GM18858 (cell line): Measurements from ENCODE around the gene PRPF6.

ENCODE experiments used
- ATAC-seq: cut with Tn5 transposase; IDR thresholded peaks from one replicate; pipeline ENCODE4 v1.9.1; 2021; ENCODE audit not compliant: unreplicated experiment

The PRPF6 gene

DNA sequence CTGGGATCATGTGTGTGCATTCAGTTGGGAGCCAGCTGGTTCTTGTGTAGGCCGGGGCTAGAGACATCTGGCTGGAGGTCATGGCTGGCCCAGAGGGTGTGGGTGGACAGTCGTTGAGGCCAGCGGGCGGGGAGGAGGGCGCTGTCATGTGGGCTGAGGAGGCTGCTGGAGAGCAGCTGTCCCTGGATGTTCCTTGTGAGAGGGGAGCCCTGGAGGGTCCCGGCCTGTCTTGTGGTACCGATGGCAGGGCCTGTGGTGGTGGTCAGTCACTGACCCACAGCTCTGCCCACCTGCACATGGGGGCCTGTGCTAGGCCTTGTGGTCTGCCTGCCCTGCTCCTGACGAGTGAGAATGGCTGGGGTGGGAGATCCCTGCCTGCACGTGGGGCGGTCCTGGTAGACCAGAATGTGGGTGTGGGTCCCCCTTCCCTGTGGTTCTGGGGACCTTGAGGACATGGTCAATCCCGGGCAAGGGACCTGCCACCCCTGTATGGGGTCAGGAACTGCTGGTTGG is 53.1 kb downstream of the PRPF6 start:
- ATAC-seq, result no peak

DNA sequence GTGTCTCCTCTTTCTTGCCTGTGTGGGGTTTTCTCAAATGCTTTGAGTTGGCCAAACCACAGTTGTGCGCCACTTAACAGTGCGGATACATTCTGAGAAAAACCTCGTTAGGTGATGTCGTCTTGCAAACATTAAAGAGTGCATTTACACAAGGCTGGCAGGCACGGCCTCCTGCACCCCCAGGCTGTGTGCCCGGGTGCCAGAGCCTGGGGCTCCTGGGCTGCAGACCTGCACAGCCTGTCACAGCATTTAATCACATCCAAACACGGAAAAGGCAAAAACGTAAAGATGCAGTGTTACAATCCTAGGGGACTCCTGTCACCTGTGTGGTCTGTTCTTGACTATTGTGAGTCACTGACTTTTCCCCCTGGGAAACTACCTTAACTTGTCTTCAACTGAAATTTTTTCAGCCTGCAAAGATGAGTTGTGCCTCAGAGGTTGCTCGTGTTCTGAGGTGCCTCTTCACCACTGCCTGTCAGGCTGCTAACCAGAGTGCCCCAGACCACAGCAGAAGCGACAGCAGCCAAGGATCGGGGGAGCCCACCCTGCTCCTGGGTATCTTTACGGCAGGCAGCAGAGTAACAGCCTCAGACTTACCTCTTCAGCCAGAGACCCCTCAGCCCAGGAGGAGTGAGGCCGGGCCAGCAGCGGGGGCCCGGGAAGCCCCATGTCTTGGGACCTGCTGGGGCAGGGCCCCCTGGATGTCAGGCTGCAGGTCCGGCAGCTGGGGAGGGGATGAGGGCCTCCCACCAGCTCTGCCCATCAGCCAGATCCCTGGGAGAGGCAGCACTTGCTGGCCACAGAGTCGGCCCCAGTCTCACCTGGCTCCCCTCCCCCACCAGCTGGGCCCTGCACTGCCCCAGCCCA is 54.4 kb downstream of the PRPF6 start:
- no peak for ATAC-seq

DNA sequence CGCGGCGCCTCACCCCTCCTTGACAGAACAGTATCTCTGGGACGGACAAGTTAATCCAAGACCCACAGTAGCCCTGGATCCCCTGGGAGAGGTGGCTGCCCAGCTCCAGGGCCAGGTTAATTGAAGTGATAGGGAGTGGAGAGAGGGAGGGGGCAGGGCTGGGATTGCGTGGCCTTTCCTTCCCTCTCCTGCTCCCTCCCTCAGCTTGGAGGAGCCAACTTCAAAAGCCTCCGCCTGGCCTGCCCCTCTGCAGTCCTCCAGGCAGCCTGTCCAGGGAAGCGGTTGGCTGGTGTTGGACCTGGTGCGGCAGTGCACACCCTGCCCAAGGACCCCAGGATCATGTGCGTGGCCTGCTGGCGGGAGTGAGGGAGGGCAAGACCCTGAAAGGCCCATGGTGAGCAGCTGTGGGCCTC is 55.0 kb downstream of the PRPF6 start, which contains the start of gene C20orf204:
C20orf204 (plus strand) TSS at position 250 of the 413 bp plus-strand sequence; CDS start at position 392, 142 bp downstream.
- ATAC-seq, result no peak

DNA sequence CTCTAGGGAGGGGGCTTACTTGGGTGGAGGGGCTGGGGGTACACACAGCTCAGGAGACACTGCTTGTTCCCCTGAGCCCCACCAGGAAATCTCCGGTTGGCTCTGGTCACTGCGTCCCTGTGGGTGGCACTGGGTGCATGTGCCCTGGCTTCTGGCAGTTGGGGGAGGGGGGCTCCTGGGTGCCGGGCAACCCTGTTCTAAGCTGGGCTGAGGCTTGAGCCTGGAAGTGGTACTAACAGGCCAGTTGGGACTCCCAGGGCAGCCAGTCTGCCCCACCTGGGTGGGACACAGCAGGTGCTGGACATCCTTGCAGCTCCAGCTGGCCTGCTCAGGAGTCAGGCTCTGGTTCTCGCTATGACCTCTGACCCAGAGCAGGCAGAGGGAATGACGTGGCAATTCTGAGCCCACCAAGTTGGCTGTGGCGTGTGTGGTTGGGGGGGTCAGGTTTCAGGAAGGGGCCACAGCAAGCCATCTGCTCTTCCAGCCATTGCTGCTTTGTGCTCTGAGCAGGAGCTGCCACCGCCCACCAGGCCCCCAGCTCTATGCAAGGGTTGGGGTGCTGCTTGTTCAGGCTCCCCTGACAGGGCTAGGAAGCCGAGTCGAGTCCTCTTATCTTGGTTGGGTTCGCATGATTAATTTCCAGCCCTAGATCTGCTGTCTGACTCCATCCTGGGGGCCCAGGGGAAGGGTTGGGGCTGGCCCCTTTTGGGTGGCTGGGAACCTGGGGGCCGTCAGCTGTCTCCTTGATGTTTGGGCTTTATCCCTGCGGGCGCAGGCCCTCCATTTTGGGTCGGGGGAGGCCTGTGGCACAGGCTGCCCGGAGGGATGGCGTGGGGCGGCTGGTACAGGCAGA is 55.6 kb downstream of the PRPF6 start:
- no peak for ATAC-seq

DNA sequence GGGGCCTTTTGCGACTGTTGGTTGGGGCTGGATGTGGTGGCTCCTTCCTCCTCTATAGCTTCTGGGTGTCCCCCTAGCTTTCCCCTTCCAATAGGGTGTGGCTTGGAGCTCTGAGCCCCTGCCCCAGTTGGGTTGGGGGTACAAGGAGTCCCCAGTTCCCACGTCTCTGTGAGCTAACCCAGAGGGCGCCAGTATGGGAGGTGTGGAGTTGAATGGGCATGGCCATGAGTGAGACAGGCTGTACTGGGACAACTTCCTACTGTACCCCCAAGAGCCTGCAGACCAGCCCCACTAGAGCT is 56.2 kb downstream of the PRPF6 start:
- ATAC-seq, result no peak

DNA sequence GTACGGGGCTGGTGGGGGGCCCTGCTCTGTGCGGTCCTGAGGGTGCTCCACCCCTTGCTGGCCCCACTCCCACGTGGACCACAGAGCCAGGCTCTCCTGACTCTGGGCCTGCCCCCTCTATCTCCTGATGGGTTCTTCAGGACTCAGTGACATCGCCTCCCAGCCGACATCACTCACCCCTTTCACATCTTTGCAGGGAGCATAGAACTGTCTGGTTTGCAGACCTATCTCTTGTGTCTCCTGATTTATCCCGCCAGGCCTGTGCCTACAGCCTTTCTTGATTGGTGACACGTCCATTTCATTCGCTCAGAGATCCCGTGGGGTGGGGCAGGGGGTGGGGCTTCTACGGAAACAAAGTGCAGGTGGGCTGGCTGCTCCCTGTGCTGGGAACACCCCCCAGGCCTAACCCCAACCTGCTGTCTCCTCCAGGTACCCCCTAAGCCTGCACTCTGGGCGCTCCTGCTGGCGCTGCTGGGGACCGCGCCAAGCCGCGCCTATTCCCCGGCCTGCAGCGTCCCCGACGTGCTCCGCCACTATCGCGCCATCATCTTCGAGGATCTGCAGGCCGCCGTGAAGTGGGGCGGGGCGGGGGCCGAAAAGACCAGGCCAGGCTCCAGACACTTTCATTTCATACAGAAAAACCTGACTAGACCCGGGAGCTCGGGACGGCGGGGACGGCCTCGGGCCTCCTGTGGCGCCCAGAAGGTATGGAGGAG is 56.7 kb downstream of the PRPF6 start:
- no peak for ATAC-seq

DNA sequence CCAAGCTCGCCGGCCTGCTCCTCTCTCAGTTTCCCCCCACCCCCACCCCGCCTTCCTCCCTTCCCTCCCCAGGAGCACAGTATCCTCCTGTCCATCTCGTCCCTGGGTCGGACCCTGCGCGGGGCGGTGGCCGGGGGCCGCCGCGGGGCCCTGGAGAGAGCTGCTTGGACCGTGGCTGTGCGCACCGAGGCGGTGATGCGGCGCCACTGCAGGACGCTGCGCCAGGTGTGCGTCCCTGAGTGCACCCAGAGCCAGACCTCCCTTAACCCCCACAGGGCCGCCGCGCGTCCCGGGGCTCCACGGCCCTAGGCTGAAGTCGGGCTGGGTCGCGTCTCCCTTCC is 57.3 kb downstream of the PRPF6 start:
- no peak for ATAC-seq

DNA sequence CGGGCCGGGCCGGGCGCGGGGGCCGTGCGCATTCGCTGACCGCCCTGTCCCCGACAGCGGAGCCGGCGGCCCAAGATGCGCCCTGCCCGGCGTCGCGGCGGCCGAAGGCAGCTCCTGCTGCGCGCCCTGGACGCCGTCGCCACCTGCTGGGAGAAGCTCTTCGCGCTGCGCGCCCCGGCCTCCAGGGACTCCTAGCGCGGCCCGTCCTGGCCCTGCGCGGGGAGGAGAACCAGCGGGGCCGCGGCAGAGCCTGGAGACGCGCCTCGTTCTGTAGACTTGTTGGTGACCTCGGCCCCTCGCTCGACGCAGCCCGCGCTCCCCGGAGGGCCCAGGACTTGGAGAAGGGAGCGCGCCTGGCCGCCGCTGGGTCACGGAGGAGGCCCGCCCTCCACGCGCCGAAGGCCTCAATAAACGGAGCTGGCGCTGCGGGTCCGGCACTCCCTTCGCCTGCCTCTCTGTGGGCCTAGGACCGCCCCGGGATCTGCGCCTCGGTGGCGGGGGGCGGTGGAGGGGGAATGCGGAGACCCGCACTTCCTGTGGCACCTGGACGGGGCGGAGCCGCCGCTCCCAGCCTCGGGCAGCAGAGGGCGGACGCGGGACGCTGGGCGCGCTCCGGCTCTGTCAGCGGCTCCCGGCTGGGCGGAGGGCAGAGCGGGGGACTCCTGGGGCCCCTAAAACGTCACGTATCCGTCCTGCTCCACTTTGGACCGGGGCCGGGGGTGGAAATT is 57.8 kb downstream of the PRPF6 start:
- ATAC-seq, result no peak

DNA sequence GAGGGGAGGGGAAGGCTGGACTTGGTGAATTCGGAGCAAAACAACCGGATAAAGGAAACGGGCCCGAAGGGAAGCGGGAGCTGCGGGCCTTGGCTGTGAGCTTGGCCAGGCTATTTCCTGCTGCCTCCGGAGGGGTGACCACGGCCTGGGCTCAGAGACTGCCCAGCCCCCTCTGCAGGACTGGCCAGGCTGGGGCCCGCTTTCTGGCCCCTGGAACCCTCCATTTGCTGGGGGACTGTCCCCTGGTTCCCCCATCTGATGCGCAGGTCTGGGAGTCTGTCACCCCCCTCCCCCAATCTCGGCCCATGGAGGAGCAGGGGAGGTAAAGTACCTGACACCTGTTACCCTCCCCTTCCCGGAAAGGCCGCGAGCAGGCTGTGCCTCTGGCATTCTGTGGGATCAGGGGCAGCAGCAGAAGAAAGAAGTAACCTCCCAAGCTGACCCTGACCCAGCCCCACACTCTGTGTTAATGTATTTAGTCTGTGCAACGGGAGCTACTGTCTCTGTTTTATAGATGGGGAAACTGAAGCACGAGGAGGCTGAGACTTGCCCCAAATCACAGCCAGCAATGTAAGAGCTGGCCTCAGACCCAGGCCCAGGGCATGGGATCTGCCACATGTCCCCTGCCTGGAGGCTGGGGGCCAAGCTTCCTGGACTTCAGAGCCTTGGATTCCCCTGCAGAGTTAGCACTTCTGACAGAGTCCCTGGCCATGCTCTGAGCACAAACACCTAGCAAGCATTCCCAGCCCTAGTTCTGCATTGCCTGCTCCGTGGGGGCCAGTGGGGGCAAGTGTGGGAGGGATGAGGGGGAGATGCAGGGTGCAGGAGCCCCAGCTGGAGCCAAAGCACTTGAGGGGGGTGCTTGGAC is 58.6 kb downstream of the PRPF6 start:
- no peak for ATAC-seq

DNA sequence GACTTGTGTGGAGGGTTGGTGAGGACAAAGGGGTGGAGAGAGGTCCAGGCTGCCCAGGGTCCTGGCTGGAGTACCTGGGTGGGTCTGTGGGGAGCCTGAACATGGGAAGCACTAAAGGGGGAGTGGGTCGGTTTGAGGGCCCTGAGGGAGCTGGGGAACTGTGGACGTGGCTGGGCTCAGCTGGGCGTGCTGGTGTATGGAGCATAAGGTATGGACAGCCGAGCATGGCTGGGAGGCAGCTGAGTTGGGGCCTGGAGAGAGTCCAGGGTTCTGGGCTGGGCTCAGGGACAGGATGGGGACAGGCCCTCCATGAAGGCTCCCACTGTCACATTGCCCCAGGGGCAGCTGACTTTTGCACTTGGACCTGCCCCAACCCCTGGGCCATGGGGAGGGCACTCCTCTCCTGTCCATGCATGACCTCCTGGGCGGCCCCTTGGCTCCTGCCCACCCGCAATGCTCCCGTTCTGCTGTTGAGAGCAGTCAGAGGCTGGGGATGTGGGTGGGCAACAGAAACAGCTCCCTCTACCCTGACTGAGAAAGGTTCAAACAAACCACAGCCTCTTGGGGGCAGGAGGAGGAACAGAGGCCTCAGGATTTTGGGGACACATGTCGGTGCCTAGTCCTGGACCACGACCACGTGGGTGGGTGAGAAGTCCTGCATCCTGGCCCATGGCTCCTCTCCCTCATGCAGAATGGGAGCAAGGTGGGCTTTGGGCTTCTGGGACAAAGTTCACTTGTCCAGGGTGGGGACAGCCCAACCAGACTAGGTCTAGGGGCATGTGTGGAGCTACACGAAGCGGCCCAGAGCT is 59.5 kb downstream of the PRPF6 start:
- ATAC-seq, result no peak

DNA sequence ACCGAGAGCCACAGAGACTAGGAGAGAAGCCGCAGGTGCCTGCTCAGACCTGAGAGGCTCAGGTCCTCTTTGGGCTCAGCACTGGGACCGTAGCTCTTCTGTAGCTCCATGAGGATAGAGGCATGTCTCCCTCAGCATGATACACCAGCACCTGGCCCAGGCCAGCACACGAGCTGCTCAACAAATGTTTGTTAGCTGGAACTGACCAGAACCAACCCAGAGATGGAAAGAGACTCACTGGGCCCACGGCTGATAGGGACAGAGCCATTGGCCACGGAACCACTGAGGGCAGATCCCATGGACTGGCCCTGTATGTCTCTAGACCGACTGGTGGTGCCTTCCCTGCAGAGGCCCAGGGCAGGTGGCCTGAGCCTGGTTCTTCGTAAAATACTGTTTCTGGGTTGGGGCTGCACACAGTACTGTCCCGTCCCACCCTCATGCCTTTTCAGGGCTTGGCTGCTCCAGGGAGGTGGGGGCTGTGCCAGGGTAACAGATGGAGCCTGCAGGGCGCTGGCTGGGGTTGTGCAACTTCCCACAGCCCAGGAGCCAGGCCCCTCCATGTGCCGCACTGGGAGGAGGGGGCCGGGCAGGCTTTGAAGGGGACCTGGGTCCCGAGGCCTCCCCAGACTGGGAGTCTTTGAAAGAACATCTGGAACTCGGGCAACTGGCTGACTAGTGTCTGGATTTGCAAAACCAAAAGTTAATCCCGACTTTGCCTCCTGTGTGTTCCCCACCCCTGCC is 60.3 kb downstream of the PRPF6 start:
- ATAC-seq, result no peak

DNA sequence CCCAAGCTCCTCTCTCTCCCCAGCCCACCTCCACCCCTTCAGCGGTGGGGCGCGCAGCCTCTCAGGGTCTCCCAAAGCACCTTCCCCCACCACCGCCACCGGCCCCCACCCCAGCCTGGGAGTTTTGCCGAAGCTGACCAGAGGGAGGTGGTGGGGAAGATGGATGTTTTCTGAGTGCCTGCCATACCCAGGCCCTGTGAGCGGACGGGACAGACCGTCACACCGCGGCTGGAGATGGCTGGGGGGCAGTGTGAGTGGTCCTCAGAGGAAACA is 60.8 kb downstream of the PRPF6 start:
- ATAC-seq, result no peak

DNA sequence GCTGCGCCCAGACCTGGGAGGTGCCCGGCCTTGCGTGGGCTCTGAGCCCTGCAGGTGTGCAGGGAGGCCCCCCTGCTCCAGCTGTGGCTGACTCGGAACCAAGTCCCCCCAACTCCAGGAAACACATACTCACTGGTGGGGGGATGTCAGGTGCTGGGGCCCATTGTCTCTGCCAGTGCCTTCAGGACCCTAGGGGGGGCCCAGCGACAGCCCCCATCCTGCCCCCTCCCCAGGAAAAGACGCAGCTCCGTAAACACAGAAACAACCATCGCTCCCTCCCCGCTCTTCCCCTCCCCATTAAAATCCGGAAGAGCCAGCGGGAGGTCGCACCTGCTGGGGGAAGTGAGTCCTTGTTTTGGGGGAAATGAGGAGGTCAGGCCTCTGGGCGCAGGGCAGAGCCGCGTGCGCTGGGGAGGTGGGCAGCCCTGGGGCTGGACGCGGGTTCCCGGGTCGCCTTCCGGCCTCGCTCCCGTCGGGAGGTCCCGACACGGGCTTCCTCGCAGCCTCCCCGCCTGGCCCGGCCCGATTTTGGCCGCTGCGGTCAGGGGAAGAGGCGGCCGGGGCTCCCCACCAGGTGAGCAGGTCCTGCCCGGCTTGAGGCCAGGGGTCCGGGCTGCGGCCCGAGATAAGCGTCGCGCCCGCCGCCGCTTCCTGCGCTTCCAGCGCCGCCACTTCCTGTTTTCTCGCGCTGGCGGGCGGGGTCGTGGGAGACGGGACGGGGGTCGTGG is 61.3 kb downstream of the PRPF6 start:
- ATAC-seq, result no peak

DNA sequence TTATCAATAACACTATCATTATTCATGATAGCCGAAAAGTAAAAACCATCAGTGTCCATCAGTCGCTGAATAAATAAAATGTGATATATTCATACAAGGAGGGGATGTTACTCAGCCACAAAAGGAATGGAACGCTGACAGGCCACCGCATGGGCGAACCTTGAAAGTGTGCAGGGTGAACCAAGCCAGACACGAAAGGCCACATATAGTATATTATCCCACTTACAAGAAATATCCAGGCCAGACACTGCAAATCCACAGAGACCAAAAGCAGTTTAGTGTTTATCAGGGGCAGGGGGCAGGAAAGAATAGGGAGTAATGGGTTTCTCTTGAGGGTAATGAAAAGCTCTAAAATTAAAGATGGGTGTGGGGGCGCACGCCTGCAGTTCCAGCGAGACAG is 62.8 kb downstream of the PRPF6 start:
- ATAC-seq, result no peak

DNA sequence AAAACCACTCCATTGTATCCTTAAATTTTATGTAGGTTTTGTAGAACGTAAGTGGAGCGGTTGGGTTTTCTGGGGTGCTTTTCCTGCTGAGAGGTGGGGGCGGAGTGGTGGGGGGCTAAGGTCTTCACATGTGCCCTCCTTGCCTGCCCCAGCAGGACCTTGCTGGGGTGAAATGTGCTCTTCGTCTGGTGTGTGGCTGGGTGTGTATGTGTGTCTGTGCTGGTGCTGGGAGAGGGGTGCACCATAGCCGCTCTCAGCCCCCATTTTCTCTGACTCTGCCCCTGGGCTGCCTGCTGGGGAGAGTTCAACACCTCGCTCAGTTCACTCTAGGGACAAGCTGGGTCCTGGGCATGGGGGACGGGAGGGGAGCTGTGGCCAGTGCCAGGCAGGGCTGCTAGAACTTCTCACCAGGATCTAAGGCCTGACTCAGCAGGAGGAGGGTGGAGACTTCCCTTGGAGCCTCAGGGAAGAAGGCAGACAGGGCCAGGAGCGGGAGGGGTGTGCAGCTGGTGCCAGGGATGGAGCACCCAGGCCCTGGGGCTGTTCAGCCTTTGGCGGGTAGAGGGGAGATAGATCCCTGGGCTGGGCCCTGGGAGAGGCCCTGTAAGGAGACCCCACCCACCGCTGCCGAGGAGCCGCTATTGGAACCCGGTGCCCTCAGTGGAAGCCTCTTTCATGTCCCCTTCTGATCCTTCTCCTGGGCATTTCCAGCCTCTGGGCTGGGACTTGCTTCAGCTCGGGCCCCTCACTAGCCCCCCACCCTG is 63.7 kb downstream of the PRPF6 start:
- no peak for ATAC-seq

DNA sequence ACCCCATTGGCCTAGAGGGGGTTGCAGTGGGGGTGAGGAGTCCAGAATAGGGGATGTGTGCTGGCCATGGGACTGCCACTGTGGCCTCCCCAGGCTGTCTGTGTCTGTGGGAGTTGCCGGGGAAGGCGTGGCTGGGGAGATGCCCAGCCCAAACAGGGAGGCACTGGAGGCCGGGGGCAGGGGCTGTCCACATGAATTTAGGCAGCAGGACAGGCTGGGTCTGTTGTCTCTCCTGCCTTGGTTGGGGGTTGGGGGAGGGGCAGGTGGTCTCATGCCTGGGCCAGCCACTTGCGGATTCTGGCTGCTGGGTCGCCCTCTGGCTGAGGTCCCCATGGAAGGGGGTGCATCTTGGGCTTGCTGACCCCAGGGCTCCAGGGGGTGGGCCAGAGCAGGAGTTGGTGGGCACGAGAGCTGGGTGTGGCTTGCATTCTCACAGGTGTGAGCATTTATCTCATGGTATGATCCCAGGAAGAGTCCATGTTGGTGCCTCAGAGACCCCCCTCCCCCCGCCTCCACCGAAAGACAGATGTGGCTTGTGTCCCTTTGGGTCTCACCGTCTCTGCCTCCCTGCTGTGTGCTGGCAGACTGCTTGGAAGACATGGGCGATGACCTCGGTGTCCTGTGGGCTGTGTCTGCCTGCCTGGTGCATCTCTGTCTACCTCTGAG is 64.5 kb downstream of the PRPF6 start:
- no peak for ATAC-seq

DNA sequence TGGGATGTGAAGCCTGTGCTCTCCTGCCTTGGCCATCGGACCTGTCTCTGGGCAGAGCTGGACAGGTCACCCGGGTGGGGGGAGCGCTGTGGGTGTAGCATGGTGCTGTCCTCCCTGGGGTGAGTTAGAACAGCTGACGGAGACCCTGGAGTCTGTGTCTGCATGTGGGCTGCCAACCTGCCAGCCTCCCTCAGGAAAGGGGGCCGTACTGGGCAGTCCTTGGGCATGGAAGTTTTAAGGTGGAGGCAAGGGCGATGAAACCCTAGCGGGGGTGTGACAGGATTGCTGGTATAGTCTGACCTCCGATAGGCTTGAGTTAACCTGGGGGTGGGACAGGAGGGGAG is 66.1 kb downstream of the PRPF6 start:
- ATAC-seq, result no peak
